Activated CD8-positive, alpha-beta memory T cell treated with anti-CD3 and anti-CD28 coated beads for 36 hours (primary cell): ENCODE measurements around the gene ZNF827. TPM values are rescaled to one million over a fixed set of nuclear protein-coding genes. Genes with fewer than 3 reads are reported as not detected.

Source experiments
- CTCF ChIA-PET: fragments of 350-600 bp; sonication (Branson Sonifier 250); formaldehyde crosslinking; loops from one replicate; lab custom pipeline; 2021; ENCODE audit warnings: antibody characterized with exemption; lab: Charles Lee
- POLR2A ChIA-PET: fragments of 350-600 bp; sonication (Branson Sonifier 250); formaldehyde crosslinking; loops from one replicate; lab custom pipeline; 2021; ENCODE audit warnings: antibody characterized with exemption; lab: Charles Lee
- total RNA-seq, 2 experiments: library from RNA; stranded (reverse); gene quantifications; one replicate each; pipeline ENCODE4 v1.2.3, GENCODE V29; 2021

The ZNF827 gene
- total RNA-seq, 2 experiments from 2014 or later, result 29.8 to 30.3 TPM

DNA sequence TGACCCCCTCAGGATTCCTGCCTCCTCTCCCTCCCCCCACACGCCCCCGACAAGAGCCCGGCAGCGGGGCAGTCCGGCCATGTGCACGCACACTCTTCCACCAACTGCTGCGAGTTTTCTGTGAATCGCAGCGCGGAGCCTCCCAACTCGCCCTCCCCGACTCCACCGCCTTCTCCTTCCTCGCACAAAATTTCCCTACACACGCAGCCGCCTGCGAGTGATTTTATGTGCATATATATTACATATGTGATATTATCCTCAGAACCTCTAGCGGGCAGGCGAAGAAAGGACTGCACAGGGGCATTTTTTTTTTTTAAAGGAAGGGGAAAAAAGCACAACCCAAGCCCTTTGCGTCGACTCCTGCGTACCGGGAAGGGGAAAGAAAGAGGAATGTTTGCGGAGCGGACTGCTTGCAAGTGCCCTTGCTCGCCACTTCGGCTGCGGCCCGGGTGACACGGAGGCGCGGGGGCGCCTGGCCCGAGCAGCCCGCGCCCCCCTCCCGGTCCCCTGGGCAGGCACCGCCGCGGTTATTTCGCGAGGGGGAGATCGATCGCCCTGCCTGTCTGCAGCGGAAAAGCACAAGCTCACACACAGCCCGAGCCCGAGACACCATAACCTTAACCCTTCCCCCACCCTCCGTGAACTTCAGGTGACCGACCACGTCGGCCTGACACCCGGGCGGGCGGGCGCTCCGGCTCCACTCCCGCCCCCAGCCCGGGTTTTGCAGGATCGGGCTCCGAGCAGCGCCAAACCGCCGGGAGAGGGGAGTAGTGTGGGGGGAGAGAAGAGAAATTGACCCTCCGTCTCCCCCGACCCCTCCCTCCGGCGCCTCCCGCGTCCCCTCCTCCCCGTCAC, 2.3 kb downstream of the ZNF827 start:
- POLR2A ChIA-PET, result interaction anchor here (0.7 to 2.0 kb wide), 4 partner anchors 79 to 759 kb away, joined by 3 to 6 read pairs (median 5); partner anchors contain the start of gene MMAA
- CTCF ChIA-PET, result interaction anchor here (0.7 kb wide), 1 partner anchor 25 kb away, joined by 3 read pairs; no protein-coding TSS in a partner anchor

DNA sequence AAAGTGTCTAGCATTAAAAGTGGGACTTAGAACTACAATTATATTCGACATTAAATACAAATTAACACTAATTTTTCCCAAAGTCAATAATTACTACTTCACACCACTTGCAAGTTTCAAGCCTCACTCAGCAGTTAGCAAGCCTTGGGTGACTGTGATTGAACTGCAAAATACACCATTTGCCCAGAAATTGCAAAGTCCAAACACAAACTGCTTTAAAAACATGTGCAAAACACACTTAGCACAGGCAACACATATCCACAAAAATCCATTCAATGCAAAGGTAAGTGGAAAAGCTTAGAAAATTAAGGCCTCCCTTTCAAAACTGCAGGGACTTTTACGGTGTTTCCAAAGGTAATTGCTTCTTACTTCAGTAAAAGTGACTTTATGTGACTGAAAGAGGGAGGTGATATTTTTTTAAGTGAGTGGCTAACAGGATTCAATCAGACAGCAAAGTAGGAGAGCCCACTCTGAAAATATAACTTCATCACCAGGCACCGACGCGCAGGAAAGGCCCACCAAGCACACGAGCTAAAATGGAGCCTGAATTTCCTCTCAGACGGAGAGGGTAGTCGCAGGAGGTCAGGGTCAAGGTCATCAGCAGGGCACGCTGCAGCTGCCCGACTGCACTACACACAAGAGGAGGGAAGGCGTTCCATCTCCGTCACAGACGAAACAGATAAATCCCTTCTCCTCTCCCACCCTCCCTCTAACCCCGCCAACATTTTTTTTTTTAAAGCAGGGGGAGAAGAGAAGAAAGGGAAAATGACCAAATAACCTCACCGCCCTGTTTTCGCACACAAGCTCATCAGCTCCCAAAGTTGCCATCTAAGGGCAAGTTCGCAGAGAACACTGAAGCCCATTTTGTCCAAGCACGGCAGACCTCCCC, 3.1 kb downstream of the ZNF827 start:
- CTCF ChIA-PET, result interaction anchor here (0.7 kb wide), 1 partner anchor 24 kb away, joined by 3 read pairs; no protein-coding TSS in a partner anchor
- POLR2A ChIA-PET, result interaction anchor here (2.0 kb wide), 1 partner anchor 316 kb away, joined by 6 read pairs; the partner anchor contains the start of gene MMAA

DNA sequence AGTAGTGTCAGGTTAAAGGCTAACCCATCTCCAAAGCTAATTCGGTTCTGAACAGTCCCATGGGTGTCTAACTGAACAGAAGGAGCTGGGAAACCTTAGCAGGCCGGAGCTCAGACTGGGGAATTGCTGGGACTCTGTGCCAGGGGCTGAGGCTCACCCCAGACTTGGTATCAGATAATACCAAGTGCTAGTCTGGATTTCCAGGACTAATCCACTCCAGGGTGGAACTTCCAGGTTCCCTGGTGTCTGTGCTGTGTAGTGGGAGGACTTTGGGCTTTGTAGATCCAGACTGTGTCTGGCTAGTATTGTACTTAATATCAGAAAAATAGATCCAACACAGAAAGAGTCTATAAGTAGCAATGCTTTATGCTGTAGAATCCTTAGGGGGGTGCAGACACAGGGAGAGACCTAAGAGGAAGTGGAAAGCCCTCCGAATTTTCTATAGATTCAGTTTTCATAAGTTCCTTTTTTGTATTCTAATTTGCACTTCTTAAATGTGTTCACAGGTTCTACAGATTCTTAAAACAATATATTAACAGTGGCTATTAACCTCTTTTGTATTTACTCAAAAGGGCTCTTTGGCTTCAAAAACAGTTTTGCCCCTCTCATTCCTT, 4.1 kb downstream of the ZNF827 start:
- ChIA-PET CTCF (no interaction called here), POLR2A (no interaction called here)

GRCh38 chr4:145933134-145933533, 5.5 kb downstream of the ZNF827 start:
- POLR2A ChIA-PET, result no interaction called here

GRCh38 chr4:145931403-145931802, 7.2 kb downstream of the ZNF827 start:
- CTCF ChIA-PET, result no interaction called here

More at GRCh38 chr4:145933134-145933533, 5.5 kb downstream of the ZNF827 start:
- CTCF ChIA-PET, result no interaction called here

GRCh38 chr4:145930592-145930991, 8.0 kb downstream of the ZNF827 start:
- ChIA-PET CTCF (no interaction called here), POLR2A (no interaction called here)

More at GRCh38 chr4:145931403-145931802, 7.2 kb downstream of the ZNF827 start:
- POLR2A ChIA-PET, result no interaction called here

GRCh38 chr4:145929415-145930178, 9.0 kb downstream of the ZNF827 start:
- ChIA-PET CTCF (no interaction called here), POLR2A (no interaction called here)

- ChIA-PET CTCF (no interaction called here), POLR2A (no interaction called here)
These were observed 9.9 kb downstream of the ZNF827 start for GRCh38 chr4:145928748-145929147.

DNA sequence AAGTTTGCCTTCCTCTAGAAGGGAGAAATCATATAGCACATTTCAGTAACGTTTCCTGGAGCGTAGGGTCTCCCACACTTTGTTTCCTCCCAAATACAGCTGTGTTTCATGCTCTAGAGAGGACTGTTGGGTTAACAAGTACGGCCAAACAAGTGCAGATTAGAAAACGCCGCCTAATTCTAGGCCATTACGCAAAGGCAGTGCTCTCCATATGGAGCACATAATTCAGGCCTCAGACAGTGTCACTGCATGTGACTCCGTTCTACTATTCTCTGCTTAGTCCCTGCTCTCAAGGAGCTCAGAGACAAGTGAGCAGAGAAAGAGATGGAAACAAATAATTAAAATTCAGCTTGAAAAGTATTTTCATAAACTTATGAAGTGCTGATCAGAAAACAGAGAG, 11.6 kb downstream of the ZNF827 start:
- ChIA-PET CTCF (no interaction called here), POLR2A (no interaction called here)

DNA sequence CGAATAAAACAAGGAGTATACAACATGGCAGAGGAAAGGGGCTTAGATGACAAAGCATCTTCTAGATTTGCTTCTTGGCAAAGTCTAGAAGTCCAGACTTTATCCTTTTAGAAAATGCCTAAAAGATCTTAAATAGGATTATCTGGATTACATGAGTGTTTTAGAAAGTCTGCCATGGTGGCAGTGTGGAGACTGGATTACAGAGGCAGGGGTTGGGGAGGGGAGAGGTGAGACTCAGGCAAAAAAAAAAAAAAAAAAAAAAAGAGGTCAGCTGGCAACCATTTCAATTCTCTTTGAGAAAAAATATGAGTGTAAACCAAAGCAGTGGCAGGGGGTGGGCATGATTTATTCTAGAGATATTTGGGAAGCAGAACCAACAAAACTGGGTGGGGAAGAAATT, 17.4 kb downstream of the ZNF827 start:
- ChIA-PET CTCF (interaction anchor here (0.6 kb wide), 1 partner anchor 19 kb away, joined by 3 read pairs; no protein-coding TSS in a partner anchor), POLR2A (no interaction called here)

GRCh38 chr4:145920205-145920604, 18.4 kb downstream of the ZNF827 start:
- CTCF ChIA-PET, result no interaction called here
- POLR2A ChIA-PET, result no interaction called here

GRCh38 chr4:145912376-145912775, 26.2 kb downstream of the ZNF827 start:
- ChIA-PET CTCF (interaction anchor here (0.8 kb wide), 1 partner anchor 23 kb away, joined by 3 read pairs; no protein-coding TSS in a partner anchor), POLR2A (no interaction called here)

DNA sequence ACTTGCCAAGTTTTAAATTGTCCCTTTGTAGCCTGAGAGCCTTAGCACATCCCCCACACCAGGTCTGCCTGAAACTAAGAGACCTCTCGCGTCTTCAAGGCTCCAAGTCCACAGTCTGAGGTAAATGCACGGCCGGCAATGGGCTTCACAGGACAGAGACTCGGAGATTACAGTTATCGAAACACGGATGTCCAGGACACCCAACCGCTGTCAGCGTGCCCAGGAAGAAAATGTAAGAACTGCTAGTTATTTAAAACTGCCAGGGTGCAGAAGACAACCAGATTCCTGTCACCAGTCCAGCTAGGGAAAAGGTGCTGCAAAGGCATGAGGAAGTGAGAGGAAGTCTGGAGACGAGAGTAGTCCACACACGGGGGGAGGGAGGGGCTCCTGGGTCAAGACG, 28.9 kb downstream of the ZNF827 start:
- CTCF ChIA-PET, result no interaction called here
- POLR2A ChIA-PET, result no interaction called here

GRCh38 chr4:145909281-145909715, 29.3 kb downstream of the ZNF827 start:
- CTCF ChIA-PET, result no interaction called here
- POLR2A ChIA-PET, result no interaction called here

DNA sequence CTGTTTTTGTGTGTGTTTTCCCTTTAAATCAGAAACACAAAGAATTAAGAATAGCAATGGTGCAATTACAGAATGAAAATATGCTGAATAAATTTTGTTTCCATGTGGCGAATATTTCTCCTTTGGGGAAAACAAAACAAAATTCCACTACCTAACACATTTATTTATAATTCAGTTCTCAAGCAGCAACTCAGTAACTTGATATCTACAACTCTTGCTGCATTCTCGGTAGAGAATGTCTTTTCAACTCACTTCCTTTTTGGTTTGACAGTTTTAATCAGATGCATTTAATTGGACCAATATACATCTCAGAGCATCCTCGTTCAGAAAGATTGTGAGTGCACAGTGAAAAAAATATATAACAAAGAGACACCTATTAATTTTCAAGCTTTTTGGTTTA, 30.8 kb downstream of the ZNF827 start:
- POLR2A ChIA-PET, result no interaction called here

GRCh38 chr4:145907390-145907789, 31.2 kb downstream of the ZNF827 start:
- CTCF ChIA-PET, result no interaction called here
- POLR2A ChIA-PET, result no interaction called here

More for the DNA sequence above, 30.8 kb downstream of the ZNF827 start:
- CTCF ChIA-PET, result no interaction called here

GRCh38 chr4:145904413-145905177, 34.0 kb downstream of the ZNF827 start:
- POLR2A ChIA-PET, result no interaction called here
- CTCF ChIA-PET, result no interaction called here

DNA sequence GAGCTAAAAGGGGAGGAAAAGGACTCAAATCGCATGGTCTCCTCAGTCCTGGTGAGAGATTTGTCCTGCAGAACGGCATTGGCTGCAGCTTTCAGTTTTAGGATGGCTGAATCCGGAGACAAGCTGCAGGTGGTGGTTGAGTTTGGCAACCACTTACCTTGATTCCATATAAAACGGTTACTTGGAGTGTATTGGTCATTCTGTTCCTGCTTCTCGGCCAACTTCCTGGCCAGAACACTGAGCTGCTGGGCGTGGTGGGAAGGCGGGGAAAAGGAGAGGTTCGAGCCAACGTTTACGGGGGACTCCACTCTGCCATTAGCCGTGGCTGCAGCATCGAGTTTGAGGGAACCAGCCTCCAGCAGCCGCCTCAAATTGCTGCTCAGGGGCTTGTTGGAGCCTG, 36.1 kb downstream of the ZNF827 start:
- POLR2A ChIA-PET, result no interaction called here
- CTCF ChIA-PET, result interaction anchor here (0.6 kb wide), 2 partner anchors 19 to 254 kb away, joined by 3 read pairs; no protein-coding TSS in a partner anchor
